Central memory CD4-positive, alpha-beta T cell (primary cell): ENCODE data around the gene CEP85L.
"Not testable (repeated sequence)": the region's sequence is repeated elsewhere in the genome, so short reads cannot be mapped to it uniquely, and the experiment has no call there.

ENCODE experiments used
- DNase-seq: peaks from one replicate; pipeline ENCODE4 v3.0.0; 2022

Gene CEP85L

DNA sequence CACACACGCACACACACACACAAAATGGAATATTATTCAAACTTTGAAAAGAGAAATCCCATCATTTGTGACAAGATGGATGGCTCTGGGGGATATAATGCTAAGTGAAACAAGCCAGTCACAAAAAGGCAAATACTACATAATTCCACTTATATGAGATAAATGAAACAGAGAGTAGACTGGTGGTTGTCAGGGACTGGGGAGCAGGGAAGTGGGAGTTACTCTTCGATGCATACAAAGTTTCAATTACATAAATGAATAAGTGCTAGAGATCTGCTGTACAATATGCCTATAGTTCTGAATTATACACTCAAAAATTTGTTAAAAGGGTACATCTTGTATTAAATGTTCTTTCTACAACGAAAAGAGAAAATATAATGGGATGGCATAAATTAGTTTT is 161.4 kb downstream of the CEP85L start:
- no peak for DNase-seq

DNA sequence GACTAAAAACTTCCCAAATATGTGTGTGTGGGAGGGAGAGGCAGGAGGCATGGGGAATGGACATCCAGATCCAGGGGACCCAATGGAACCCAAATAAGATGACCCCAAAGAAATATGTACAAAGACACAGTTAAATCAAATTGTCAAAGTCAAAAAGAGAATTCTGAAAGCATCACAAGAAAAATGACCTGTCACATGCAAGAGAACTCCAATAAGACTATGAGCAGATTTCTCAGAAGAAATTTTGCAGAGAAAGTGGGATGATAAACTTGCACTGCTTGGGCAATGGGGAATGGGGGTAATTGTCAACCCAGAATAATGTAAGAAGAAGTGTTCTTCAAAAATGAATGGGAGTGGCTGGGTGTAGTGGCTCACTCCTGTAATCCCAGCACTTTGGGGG is 162.8 kb downstream of the CEP85L start:
- DNase-seq, result no peak

DNA sequence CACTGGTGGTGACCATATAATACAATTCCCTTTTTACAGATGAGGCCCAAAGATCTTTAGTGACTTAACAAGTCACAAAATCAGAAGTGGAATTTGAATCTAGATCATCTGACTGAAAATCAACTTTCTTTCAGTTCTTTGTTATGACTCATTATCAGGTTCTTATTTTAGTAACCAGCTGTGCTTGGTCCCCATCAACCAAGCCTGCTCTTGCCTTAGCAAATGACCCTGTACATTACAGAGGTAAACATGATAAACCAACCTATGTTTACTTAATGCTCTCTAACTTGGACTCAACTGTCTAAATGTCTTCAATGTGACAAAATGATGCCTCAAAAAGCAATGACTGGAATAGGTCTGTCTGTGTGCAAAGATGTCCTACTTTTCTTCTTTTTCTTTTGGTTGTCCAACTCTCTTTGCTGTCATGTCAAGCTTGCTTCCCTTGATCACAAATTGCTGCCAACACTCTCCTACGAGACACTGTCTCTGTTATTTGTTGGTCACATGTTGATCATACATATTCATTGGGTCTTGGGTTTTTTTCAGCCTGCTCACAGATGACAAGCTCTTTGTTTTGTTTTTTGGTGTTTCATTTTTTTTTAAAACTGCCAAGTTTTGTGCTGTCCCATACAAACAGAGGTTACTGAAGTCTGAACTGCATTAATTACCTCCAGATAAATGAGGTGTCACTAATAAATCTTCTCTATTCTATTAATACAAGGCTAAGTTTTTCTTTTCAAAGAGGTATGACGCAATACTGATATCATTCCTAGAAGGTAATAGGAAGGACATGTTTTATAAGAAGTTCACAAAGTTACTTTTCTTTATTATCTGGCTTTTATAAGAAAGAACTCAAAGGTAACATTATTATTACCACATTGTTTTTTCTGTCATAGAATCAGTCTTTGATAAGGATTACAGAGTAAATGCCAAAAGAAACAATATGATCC is 165.5 kb downstream of the CEP85L start:
- no peak for DNase-seq

DNA sequence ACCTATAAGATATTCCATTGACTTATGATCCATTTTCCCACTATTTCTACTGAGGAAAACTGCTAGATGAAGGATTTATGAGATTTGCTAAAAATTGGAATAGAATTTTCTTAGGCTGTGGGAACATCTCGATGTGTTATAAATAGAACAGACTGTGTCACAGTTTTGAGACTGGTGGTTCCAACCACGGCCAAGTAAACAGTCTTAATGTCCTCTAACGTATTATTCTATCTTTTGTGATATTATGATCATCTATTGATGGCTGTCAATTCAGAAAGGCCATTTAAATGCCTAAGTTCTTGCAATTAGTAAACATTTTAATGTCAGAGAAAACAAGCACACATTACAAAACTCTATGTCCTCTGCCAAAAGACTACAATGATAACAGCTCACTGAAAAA is 174.8 kb downstream of the CEP85L start:
- no peak for DNase-seq

DNA sequence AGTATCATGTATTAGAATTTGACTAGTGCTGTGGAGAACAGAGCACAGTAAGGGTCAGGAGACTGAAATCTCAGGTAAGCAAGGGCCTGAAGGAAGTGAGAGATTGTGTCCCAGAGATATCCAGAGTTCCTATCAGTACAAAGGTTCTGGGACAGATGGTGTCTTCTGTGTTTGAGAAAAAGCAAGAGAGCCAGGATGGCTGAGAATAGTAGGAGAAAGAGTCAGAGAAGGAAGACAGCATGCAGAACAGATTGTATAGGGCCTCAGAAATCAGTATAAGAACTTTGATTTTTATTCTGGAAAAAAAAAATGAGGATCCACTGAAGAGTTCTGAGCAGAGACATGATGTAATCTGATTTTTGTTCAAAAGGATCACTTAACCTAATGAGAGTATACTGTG is 178.1 kb downstream of the CEP85L start:
- DNase-seq, result no peak

DNA sequence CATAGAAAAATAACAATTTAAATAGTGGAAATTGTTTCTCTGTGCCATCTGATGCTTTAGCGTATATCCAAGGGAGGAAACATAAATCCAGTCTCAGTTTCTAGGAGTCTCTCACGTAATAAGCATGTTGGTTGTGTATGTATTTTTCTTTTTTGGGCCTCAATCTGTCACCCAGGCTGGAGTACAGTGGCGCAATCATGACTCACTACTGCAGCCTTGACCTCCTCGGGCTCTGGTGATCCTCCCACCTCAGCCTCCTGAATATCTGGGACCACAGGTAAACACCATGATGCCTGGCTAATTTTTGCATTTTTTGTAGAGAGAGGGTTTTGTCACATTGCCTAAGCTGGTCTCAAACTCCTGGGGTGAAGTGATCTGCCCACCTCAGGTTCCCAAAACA is 181.9 kb downstream of the CEP85L start:
- DNase-seq, result no peak

DNA sequence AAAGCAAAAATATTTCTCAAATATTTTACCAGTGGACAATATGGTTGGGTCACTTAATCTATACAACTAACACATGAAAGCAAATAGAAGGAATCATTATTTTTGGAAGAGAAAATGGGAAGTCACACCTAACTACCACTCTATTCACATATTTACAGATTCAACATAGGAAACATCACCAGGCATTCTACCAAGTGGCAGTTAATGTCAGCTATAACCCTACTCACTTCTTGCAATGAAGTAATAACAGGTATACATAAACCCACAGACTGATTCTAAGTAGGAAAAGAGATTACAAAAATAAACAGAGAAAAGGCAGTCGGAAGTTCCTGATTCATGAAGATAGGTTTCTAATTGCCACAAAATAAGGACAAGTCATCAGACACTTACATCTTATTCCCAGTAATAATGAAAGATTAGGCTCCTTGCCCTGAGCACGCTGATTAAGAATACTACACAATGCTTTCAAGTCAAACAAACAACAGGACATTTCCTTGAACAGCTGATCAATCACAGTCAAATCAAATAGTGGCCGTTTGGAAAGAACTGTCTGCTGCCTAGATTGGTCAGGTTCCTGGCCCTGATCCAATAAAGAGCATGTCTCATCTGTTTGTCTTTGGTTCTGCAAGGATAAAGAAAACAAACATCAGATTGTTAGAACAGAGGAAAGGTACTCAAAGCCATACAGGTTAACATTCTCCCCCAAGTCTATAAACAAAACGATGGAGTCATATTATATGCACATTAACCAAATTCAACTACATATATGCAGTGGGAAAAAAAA is 182.5 kb downstream of the CEP85L start:
- no peak for DNase-seq

DNA sequence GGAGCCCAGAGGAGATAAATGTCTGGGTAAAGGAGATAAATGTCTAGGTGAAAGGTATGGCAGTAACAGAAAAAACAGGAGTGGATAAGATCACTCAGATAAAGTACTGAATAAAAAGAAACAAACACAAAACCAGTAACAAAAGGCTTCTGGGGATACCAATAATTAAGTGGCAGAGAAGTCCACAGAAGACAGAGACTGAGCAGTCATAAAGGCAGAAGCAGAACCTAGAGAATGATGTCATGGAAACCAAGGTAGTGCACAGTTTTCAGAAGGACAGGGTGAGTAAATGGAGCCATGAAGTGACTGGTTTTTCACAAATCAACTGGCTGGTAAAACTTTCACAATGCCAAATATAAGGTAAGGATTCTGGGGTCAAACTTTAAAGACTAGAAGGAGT is 184.2 kb downstream of the CEP85L start:
- DNase-seq, result no peak

DNA sequence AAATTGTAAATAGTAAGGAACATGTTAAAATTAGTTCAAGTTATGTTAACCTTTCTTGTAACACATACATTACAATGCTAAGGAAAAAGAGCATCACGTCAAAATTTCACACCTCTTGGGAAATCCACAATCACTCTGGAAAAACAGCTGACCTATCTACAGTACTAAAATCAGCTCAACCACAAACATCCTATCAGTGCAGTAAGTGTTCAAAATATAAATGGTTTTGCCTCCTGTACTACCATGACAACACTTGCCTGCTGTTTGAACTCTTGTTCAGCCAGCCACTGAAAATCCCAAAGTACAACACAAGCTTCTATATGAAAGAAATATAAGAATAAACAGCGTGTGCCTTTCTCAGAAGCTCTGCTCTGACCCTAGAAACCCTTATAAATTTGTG is 186.8 kb downstream of the CEP85L start:
- no peak for DNase-seq

DNA sequence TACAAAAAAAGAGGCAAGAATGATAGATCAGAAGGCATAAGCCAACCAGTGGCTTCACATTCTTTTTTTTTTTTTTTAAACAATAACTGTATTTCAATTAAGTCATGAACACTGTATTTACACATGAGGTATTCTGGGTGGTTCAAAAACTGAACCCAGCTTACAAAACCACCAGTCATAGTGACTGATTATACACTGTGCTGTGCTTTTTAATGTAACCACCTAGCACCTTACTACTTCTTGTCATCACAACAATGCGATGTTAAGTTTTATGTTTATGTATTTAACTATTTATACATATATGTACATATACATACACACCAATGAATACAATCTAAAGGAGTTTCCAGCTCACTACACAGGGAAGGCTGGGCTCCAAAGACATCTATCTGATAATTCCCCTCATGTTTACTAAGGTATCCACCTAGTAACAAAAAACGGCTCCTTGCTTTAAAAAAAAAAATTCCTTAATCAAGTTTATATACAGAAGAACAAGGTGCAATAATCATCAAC is 190.4 kb downstream of the CEP85L start:
- DNase-seq, result no peak

DNA sequence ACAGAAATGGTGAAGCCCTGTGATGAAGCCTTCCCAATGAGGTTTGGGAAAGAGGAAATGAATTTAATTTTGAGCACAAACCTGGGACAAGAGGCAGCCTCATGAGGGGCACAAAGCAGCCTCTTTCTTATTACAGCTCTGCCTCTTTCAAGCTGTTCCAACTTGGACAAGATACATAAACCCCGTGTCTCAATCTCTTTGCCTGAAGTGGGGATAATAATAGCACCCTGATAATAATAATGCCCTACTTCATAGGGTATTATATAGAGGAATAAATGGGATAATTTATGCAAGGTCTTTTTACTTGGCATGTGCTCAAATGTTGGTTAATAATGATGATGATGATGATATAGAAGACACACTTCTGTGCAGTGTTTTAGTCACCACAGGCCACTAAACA is 194.4 kb downstream of the CEP85L start:
- DNase-seq, result no peak

DNA sequence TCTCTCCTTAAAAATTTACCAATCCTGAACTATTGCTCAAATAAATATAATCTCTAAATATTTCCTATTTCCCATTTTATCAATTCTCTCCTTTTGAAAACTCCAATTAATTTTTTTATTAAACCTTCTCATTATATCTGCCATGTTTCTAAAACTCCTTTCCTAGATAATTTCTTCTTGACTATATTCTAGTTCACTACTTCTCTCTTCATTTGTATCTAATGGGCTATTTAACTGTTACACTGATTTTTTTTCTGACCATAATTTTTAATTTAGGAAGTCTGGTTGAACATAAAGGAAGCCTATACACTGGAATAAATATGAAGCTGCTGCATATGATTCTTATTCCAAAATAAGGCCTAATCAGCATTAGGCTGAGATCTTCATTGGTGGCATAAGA is 199.6 kb downstream of the CEP85L start:
- DNase-seq, result no peak

DNA sequence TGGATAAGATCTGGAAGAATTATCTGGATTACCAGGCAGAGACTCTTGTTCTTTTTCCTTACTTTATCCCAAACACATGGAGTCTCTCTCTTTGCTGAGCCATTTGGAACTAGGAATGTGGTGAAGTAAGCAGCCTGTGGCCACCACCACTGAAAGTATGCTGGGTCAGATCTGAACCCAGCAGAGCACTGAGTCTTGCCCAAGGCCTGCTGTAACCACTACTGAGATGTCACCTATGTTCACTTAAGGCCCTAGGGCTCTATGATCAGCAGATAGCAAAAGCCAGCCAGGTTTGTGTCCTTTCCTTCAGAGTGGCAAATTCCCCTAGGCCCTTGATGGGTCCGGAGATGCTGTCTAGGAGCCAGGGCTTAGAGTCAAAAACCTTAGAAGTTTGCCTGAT is 206.6 kb downstream of the CEP85L start:
- no peak for DNase-seq

DNA sequence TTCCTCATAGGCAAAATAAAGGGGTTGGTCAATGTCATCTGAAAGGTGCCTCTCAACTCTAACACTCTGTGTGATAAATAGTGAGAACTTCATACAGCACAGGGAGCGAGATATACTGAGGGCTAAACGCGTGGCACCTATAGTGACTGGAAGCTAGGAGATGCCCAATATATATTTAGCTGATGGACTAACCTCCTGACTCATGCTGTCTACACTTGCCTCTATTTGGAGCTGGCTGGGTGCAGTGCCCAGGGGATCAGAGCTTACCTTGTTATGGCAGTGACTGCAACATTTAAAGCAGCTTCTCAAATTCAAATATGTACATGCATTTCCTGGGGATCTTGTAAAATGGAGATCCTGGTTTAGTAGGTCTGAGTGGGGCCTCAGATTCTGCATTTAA is 214.9 kb downstream of the CEP85L start:
- DNase-seq, result no peak

DNA sequence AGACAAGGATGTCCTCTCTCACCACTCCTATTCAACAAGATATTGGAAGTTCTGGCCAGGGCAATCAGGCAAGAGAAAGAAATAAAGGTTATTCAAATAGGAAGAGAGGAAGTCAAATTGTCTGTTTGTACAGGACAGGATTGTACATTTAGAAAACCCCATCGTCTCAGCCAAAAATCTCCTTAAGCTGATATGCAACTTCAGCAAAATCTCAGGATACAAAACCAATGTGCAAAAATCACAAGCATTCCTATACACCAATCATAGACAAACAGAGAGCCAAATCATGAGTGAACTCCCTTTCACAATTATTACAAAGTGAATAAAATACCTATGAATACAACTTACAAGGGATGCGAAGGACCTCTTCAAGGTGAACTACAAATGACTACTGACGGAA is 217.2 kb downstream of the CEP85L start:
- DNase-seq, result not testable (repeated sequence)

DNA sequence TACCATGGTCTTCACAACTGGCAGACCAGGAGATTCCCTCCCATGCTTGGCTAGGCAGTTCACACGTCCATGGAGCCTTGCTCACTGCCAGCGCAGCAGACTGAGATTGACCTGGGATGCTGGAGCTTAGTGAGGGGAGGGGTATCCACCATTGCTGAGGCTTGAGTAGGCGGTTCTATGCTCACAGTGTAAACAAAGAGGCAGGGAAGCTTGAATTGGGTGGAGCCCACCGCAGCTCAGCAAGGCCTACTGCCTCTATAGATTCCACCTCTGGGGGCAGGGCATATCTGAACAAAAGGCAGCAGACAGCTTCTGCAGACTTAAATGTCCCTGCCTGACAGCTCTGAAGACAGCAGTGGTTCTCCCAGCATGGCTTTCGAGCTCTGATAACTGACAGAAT is 230.1 kb downstream of the CEP85L start:
- not testable (repeated sequence) for DNase-seq

DNA sequence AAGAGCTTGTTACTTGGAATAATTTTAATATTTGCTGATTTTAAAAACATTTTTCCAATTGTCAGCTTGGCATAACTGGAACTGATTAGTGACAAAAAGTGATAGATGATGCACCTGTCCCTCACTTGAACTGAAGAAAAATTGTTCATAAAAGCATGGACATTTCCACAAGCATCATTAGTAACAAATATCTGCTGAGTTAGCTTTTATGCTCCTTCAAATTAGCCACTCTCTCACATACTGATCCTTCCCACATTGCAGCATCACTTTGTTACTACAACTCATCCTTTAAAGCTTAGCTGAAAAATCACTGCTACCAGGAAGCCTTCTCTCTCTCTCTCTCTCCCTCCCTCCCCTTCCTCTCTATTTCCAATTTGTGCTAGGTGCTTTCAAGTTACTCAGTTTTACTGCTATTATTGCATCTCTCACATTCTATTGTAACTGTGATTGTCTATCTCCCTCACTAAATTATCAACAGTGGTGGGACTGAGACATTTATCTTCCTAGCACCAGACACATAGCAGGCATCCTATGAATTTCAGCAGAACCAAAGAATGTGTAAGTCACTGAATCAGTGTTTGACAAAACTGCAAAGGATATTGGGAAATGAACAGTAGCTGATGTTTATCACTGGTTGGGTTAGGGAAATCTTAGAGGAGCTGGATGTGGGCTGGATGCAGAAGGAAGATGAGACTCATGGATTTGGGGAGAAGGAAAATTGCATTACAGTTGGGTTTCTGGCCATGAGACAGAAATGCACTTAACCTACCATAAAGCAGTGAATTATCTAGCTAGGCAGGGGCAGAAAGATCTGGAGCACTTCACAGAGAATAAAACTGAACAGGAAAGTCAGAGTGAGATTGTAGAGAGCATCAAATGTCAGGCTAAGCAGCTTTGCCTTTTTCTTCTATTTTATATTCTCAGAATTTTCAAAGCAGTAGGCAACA is 231.7 kb downstream of the CEP85L start:
- no peak for DNase-seq
